H1 (cell line): ENCODE measurements around the gene GALNT2. TPM values are rescaled to one million over a fixed set of nuclear protein-coding genes. Genes with fewer than 3 reads are reported as not detected.

Experiments
- CTCF ChIA-PET: fragments of 300-600 bp; sonication (Branson Sonifier 250); formaldehyde crosslinking; loops from one replicate; lab custom pipeline; 2021; ENCODE audit not compliant: partially characterized antibody; lab: Charles Lee
- POLR2A ChIA-PET: fragments of 300-600 bp; sonication (Branson Sonifier 250); formaldehyde crosslinking; loops from one replicate; lab custom pipeline; 2021; ENCODE audit warnings: inconsistent platforms; ENCODE audit not compliant: partially characterized antibody; lab: Charles Lee
- DNase-seq, 2 experiments: peaks; one replicate each; pipeline versions ENCODE4 v3.0.0 to v3.0.0-alpha.2; 2010 to 2022; ENCODE audit warnings: low spot score in 2 of 2, low read depth in 1 of 2, mixed read lengths in 1 of 2
- FAIRE-seq: peaks from 2 replicates; lab custom pipeline; 2011; peaks lifted over from hg19 to GRCh38; lab: Jason Lieb, UNC
- H2AFZ ChIP-seq: 2 replicates; pipeline ENCODE4 v1.8.1; 2012; ENCODE audit warnings: low read length, inconsistent platforms
- H2AK5ac ChIP-seq: 2 replicates; pipeline ENCODE4 v1.6.1; 2013; ENCODE audit warnings: low read depth, low read length
- H2BK120ac ChIP-seq: replicated peaks from 2 replicates; pipeline ENCODE3; 2013; ENCODE audit warnings: low read depth, low read length, inconsistent platforms
- H2BK12ac ChIP-seq: 2 replicates; pipeline ENCODE4 v1.6.1; 2013; ENCODE audit warnings: low read depth, low read length
- H2BK15ac ChIP-seq: 2 replicates; pipeline ENCODE4 v1.6.1; 2013; ENCODE audit warnings: low read length
- H2BK20ac ChIP-seq: 2 replicates; pipeline ENCODE4 v1.6.1; 2013; ENCODE audit warnings: low read length
- H2BK5ac ChIP-seq: 2 replicates; pipeline ENCODE4 v1.6.1; 2013; ENCODE audit warnings: low read depth, low read length
- H3K14ac ChIP-seq: 2 replicates; pipeline ENCODE4 v1.6.1; 2013; ENCODE audit warnings: inconsistent platforms; ENCODE audit not compliant: insufficient read length
- H3K18ac ChIP-seq: 2 replicates; pipeline ENCODE4 v1.6.1; 2013; ENCODE audit warnings: low read length; ENCODE audit errors: extremely low read depth
- H3K23ac ChIP-seq: 2 replicates; pipeline ENCODE4 v1.6.1; 2013; ENCODE audit warnings: inconsistent platforms; ENCODE audit not compliant: insufficient read length
- H3K23me2 ChIP-seq: 2 replicates; pipeline ENCODE4 v1.6.1; 2013; ENCODE audit warnings: low read depth, low read length
- H3K27ac ChIP-seq: 2 replicates; pipeline ENCODE4 v1.6.1; 2011; ENCODE audit warnings: low read depth, low read length, inconsistent platforms
- H3K27me3 ChIP-seq, 4 experiments: replicated peaks in 1 of 4; 1 replicate in 1 of 4; 2 replicates in 3 of 4; pipeline versions ENCODE4 v1.6.1 to v1.8.1; 2011 to 2013; ENCODE audit warnings: low read length in 3 of 4, mild to moderate bottlenecking in 3 of 4, inconsistent platforms in 2 of 4, mixed read lengths in 2 of 4, moderate library complexity in 1 of 4; ENCODE audit not compliant: control insufficient read depth in 3 of 4, insufficient read depth in 3 of 4; ENCODE audit errors: extremely low read depth in 1 of 4
- H3K36me3 ChIP-seq, 4 experiments: 2 replicates each; pipeline versions ENCODE4 v1.6.1 to v1.8.1; 2011 to 2013; ENCODE audit warnings: mild to moderate bottlenecking in 4 of 4, low read length in 3 of 4, moderate library complexity in 2 of 4, control low read depth in 1 of 4, inconsistent platforms in 1 of 4; ENCODE audit not compliant: insufficient read depth in 4 of 4, control insufficient read depth in 2 of 4
- H3K4ac ChIP-seq: replicated peaks from 2 replicates; pipeline ENCODE3; 2013; ENCODE audit warnings: low read length, low read depth, mixed read lengths, inconsistent platforms; ENCODE audit not compliant: insufficient read length
- H3K4me1 ChIP-seq, 4 experiments: replicated peaks in 1 of 4; 1 replicate in 1 of 4; 2 replicates in 3 of 4; pipeline versions ENCODE4 v1.6.1 to v1.8.1; 2011 to 2013; ENCODE audit warnings: low read length in 3 of 4, inconsistent platforms in 2 of 4, mixed read lengths in 1 of 4; ENCODE audit not compliant: insufficient read depth in 4 of 4, control insufficient read depth in 3 of 4
- H3K4me2 ChIP-seq, 2 experiments: 2 replicates each; pipeline versions ENCODE4 v1.6.1 to v1.8.1; 2011 to 2013; ENCODE audit warnings: low read depth in 2 of 2, low read length in 2 of 2, control low read depth in 1 of 2, inconsistent platforms in 1 of 2, mild to moderate bottlenecking in 1 of 2; ENCODE audit not compliant: insufficient read depth in 1 of 2
- H3K4me3 ChIP-seq, 4 experiments: fragments of 200-600, 300-600 bp in 1 of 4; sonication (generic), shearing (Covaris generic), sonication (Bioruptor Twin) in 1 of 4; 2 replicates each; pipeline versions ENCODE4 v1.5.1 to v1.8.1; 2011 to 2016; ENCODE audit warnings: low read length in 4 of 4, low read depth in 3 of 4, control low read depth in 2 of 4, inconsistent platforms in 2 of 4, mild to moderate bottlenecking in 2 of 4, mixed read lengths in 1 of 4, moderate library complexity in 1 of 4; ENCODE audit not compliant: insufficient read depth in 2 of 4; ENCODE audit errors: extremely low read depth in 1 of 4
- H3K56ac ChIP-seq: replicated peaks from 2 replicates; pipeline ENCODE3; 2013; ENCODE audit warnings: low read depth, mild to moderate bottlenecking, mixed read lengths, low read length, inconsistent platforms; ENCODE audit not compliant: insufficient read length
- H3K79me1 ChIP-seq: 2 replicates; pipeline ENCODE4 v1.6.1; 2013; ENCODE audit warnings: low read depth, low read length, control low read depth
- H3K79me2 ChIP-seq, 2 experiments: 2 replicates each; pipeline versions ENCODE4 v1.6.1 to v1.8.1; 2012 to 2013; ENCODE audit warnings: low read length in 2 of 2, mild to moderate bottlenecking in 2 of 2, inconsistent platforms in 1 of 2; ENCODE audit not compliant: insufficient read depth in 2 of 2, control insufficient read depth in 1 of 2
- H3K9ac ChIP-seq, 4 experiments: replicated peaks in 1 of 4; 1 replicate in 1 of 4; 2 replicates in 3 of 4; pipeline versions ENCODE4 v1.6.1 to v1.8.1; 2011 to 2013; ENCODE audit warnings: low read depth in 3 of 4, low read length in 3 of 4, control low read depth in 2 of 4, mild to moderate bottlenecking in 2 of 4, moderate library complexity in 2 of 4, inconsistent platforms in 1 of 4; ENCODE audit errors: extremely low read depth in 1 of 4
- H3K9me3 ChIP-seq, 2 experiments: 2 replicates each; pipeline versions ENCODE4 v1.6.1 to v1.8.1; 2012 to 2013; ENCODE audit warnings: mild to moderate bottlenecking in 2 of 2, moderate library complexity in 2 of 2, control low read depth in 1 of 2, inconsistent platforms in 1 of 2, low read depth in 1 of 2, low read length in 1 of 2, mixed read lengths in 1 of 2; ENCODE audit not compliant: insufficient read depth in 2 of 2
- H4K20me1 ChIP-seq, 2 experiments: replicated peaks in 1 of 2; 2 replicates each; pipeline versions ENCODE3 to v1.8.1; 2011 to 2013; ENCODE audit warnings: inconsistent platforms in 2 of 2, low read length in 2 of 2, mild to moderate bottlenecking in 1 of 2; ENCODE audit not compliant: insufficient read depth in 2 of 2, control insufficient read depth in 1 of 2
- H4K5ac ChIP-seq: 2 replicates; pipeline ENCODE4 v1.6.1; 2013; ENCODE audit warnings: low read length, low read depth, mixed read lengths, inconsistent platforms; ENCODE audit not compliant: insufficient read length
- H4K8ac ChIP-seq: 2 replicates; pipeline ENCODE4 v1.8.0; 2013; ENCODE audit warnings: mild to moderate bottlenecking, moderate library complexity, low read length, inconsistent platforms; ENCODE audit not compliant: insufficient read depth; ENCODE audit errors: extremely low read depth
- H4K91ac ChIP-seq: replicated peaks from 2 replicates; pipeline ENCODE3; 2013; ENCODE audit warnings: low read length, mixed read lengths, inconsistent platforms; ENCODE audit not compliant: insufficient read length
- SAP30 ChIP-seq: fragments of 300-600 bp; sonication (generic); IDR thresholded peaks from 2 replicates; pipeline ENCODE4 v1.7.1; 2012; ENCODE audit warnings: low read length, moderate library complexity, mild to moderate bottlenecking, inconsistent platforms; ENCODE audit not compliant: insufficient read depth, insufficient replicate concordance
- ZNF274 ChIP-seq: IDR thresholded peaks from 2 replicates; pipeline ENCODE4 v1.7.0; 2012; ENCODE audit warnings: low read length, borderline replicate concordance; ENCODE audit errors: extremely low read depth
- WGBS, 2 experiments: shearing (Covaris generic) in 1 of 2; methylation state at CpG; one replicate each; pipeline versions ENCODE4 v1.1.6 to v1.1.7; 2013 to 2015; ENCODE audit warnings: low lambda C conversion rate in 2 of 2, mixed read lengths in 2 of 2, inconsistent platforms in 1 of 2, low coverage in 1 of 2, missing lambda C conversion rate in 1 of 2; ENCODE audit not compliant: insufficient replicate concordance in 2 of 2, insufficient coverage in 1 of 2, insufficient read length in 1 of 2; ENCODE audit errors: extremely low coverage in 1 of 2, missing lambda C conversion rate in 1 of 2; 5-methylcytosine and 5-hydroxymethylcytosine counted together
- polyA plus RNA-seq, 7 experiments: library from polyadenylated mRNA; depleted of rRNA in 3 of 7; stranded (reverse) in 5 of 7; unstranded in 2 of 7; fragments of >200 nt in 5 of 7; fragments of 200-250 nt in 2 of 7; gene quantifications; 1 replicate in 5 of 7; 2 replicates in 1 of 7; 4 replicates in 1 of 7; pipeline versions ENCODE4 v1.2.1 to v1.2.3, GENCODE V29; 2011 to 2013; ENCODE audit warnings: missing spikeins in 2 of 7, mixed read lengths in 2 of 7
- total RNA-seq: library from RNA; stranded (reverse); fragmentation: NEBNext Ultra II Directional; extraction: Animal tissue kit (Norgen Biotek cat#: 25700); gene quantifications from 2 replicates; pipeline ENCODE4 v1.2.1, GENCODE V29; 2021

GALNT2 gene
- total and polyA plus RNA-seq, 2 of the 8 experiments (the other 6 are each of a cell fraction or from before 2014, with no cell fraction given): 34.5 to 75.3 TPM

GRCh38 chr1:230321341-230321740 is 254.3 kb downstream of the GALNT2 start:
- no peak overlapping the region for H3K23ac ChIP-seq
- FAIRE-seq (no peak), DNase-seq (no peak)
- no peak overlapping the region for H2AFZ ChIP-seq
- no peak overlapping the region for H3K4me3 ChIP-seq
- POLR2A ChIA-PET: no interaction called here
- no peak overlapping the region for H3K4ac ChIP-seq
- no peak overlapping the region for H2AK5ac ChIP-seq
- H2BK5ac ChIP-seq: no peak overlapping the region
- no peak overlapping the region for H3K14ac ChIP-seq
- H3K18ac ChIP-seq: no peak overlapping the region
- H4K91ac ChIP-seq: no peak overlapping the region
- no peaks in the 10 kb centered on the region for H3K9me3 ChIP-seq
- H3K79me2 ChIP-seq: no peaks in the 10 kb centered on the region
- no peak overlapping the region for H3K4me2 ChIP-seq
- no peak overlapping the region for H2BK12ac ChIP-seq
- no peak overlapping the region for H3K27ac ChIP-seq
- CTCF ChIA-PET: no interaction called here
- H2BK20ac ChIP-seq: no peak overlapping the region
- WGBS, 2 experiments: 93% methylated on average over 9 of the region's 9 CpGs; no CpG with 5 or more reads in 1 of the 2 experiments
- H3K79me1 ChIP-seq: no peaks in the 10 kb centered on the region
- H3K9ac ChIP-seq: no peak overlapping the region
- no peaks in the 10 kb centered on the region for H3K4me1 ChIP-seq
- no peak overlapping the region for H4K8ac ChIP-seq
- no peak overlapping the region for H2BK120ac ChIP-seq
- H2BK15ac ChIP-seq: no peak overlapping the region
- H3K56ac ChIP-seq: no peak overlapping the region
- H3K36me3 ChIP-seq: peaks cover 5 to 17% (median 10%) of the 10 kb centered on the region in 4 experiments; a peak in 7 of 8 replicates
- no peaks in the 10 kb centered on the region for H3K23me2 ChIP-seq
- TF ChIP-seq ZNF274 (no peak), SAP30 (no peak)
- H3K27me3 ChIP-seq: no peaks in the 10 kb centered on the region
- no peaks in the 10 kb centered on the region for H4K20me1 ChIP-seq
- H4K5ac ChIP-seq: no peak overlapping the region
